Astrocyte (in vitro differentiated cells and primary cell): ENCODE data around the gene ATXN7L1. TPM values are rescaled to one million over a fixed set of nuclear protein-coding genes. Genes with fewer than 3 reads are reported as not detected.

Experiments
- DNase-seq: peaks from one replicate; pipeline ENCODE4 v3.0.0-alpha.2; 2010; ENCODE audit warnings: low read depth
- FAIRE-seq: peaks from 2 replicates; lab custom pipeline; 2011; peaks lifted over from hg19 to GRCh38; lab: Jason Lieb, UNC
- H2AFZ ChIP-seq: 2 replicates; pipeline ENCODE4 v1.6.0; 2012; ENCODE audit warnings: low read depth, low read length, inconsistent platforms
- H3K27ac ChIP-seq: 2 replicates; pipeline ENCODE4 v1.5.1; 2011; ENCODE audit warnings: low read depth, low read length, inconsistent platforms
- H3K27me3 ChIP-seq: 2 replicates; pipeline ENCODE4 v1.6.0; 2011; ENCODE audit warnings: low read length, inconsistent platforms; ENCODE audit not compliant: insufficient read depth
- H3K36me3 ChIP-seq: 2 replicates; pipeline ENCODE4 v1.5.1; 2011; ENCODE audit warnings: low read length, inconsistent platforms; ENCODE audit not compliant: insufficient read depth
- H3K4me1 ChIP-seq: 2 replicates; pipeline ENCODE4 v1.5.1; 2011; ENCODE audit warnings: low read length, inconsistent platforms; ENCODE audit not compliant: insufficient read depth
- H3K4me2 ChIP-seq: 2 replicates; pipeline ENCODE4 v1.6.0; 2012; ENCODE audit warnings: low read length, inconsistent platforms
- H3K4me3 ChIP-seq: 2 replicates; pipeline ENCODE4 v1.5.1; 2011; ENCODE audit warnings: low read depth, mild to moderate bottlenecking, low read length, inconsistent platforms; ENCODE audit not compliant: insufficient read depth
- H3K79me2 ChIP-seq: 2 replicates; pipeline ENCODE4 v1.6.0; 2012; ENCODE audit warnings: mild to moderate bottlenecking, low read length, inconsistent platforms; ENCODE audit not compliant: insufficient read depth
- H3K9ac ChIP-seq: 2 replicates; pipeline ENCODE4 v1.6.0; 2012; ENCODE audit warnings: mild to moderate bottlenecking, low read length, inconsistent platforms
- H3K9me3 ChIP-seq: 2 replicates; pipeline ENCODE4 v1.5.1; 2012; ENCODE audit warnings: low read depth, mild to moderate bottlenecking, low read length, inconsistent platforms; ENCODE audit not compliant: insufficient read depth
- H4K20me1 ChIP-seq: 2 replicates; pipeline ENCODE4 v1.6.0; 2012; ENCODE audit warnings: low read length, inconsistent platforms; ENCODE audit not compliant: insufficient read depth
- H3K27ac Mint-ChIP-seq: one replicate; pipeline ENCODE4 v1.8.0; 2021; ENCODE audit warnings: mild to moderate bottlenecking, mixed read lengths; ENCODE audit not compliant: unreplicated experiment
- H3K27me3 Mint-ChIP-seq: one replicate; pipeline ENCODE4 v1.8.0; 2021; ENCODE audit warnings: low read depth, mixed read lengths; ENCODE audit not compliant: unreplicated experiment
- H3K36me3 Mint-ChIP-seq: one replicate; pipeline ENCODE4 v1.8.0; 2021; ENCODE audit warnings: low read depth, mixed read lengths; ENCODE audit not compliant: unreplicated experiment
- H3K4me1 Mint-ChIP-seq: one replicate; pipeline ENCODE4 v1.8.0; 2021; ENCODE audit warnings: low read depth, mixed read lengths; ENCODE audit not compliant: unreplicated experiment
- H3K4me3 Mint-ChIP-seq: one replicate; pipeline ENCODE4 v1.8.0; 2021; ENCODE audit warnings: mild to moderate bottlenecking, moderate library complexity, mixed read lengths; ENCODE audit not compliant: unreplicated experiment
- H3K9me3 Mint-ChIP-seq: one replicate; pipeline ENCODE4 v1.8.0; 2021; ENCODE audit warnings: mild to moderate bottlenecking, mixed read lengths; ENCODE audit not compliant: unreplicated experiment
- EZH2 ChIP-seq: IDR thresholded peaks from 2 replicates; pipeline ENCODE4 v1.6.1; 2012; ENCODE audit warnings: mild to moderate bottlenecking, low read length, inconsistent platforms; ENCODE audit not compliant: insufficient read depth
- total RNA-seq: library from RNA; stranded (reverse); gene quantifications from 2 replicates; pipeline ENCODE4 v1.2.1, GENCODE V29; 2021
- TF ChIP-seq, protein P1 (sequence below): IDR thresholded peaks from 2 replicates; pipeline ENCODE4 v1.5.1; 2011; ENCODE audit warnings: low read depth, mild to moderate bottlenecking, inconsistent platforms, low read length, moderate library complexity; ENCODE audit not compliant: insufficient read depth

Gene ATXN7L1
- total RNA-seq, 1 donor from 2014 or later: 7.6 TPM

DNA sequence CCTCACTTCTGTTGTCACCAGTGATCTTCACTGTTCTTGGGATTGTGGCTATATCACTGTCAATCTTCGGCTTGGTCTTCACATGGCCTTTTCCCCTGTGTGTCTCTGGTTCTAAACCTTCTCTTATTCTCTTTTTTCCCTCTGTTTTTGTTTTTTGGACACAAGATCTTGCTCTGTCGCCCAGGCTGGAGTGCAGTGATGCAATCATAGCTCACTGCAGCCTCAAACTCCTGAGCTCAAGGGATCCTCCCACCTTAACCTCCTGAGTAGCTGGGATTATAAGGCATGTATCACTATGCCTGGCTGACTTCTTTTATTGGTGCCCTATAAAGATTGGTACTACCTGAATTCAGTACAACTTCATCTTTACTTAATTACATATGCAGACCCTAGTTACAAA is 151.7 kb downstream of the ATXN7L1 start:
- no peaks in the 10 kb centered on the region for H3K36me3 ChIP-seq
- no peaks in the 10 kb centered on the region for H3K79me2 ChIP-seq
- DNase-seq: no peak
- Mint-ChIP-seq H3K27me3 (no peaks in the 10 kb centered on the region), H3K36me3 (no peaks in the 10 kb centered on the region), H3K4me1 (no peaks in the 10 kb centered on the region), H3K27ac (no peak overlapping the region), H3K4me3 (no peak overlapping the region), H3K9me3 (no peaks in the 10 kb centered on the region)
- H3K9me3 ChIP-seq: no peaks in the 10 kb centered on the region
- H4K20me1 ChIP-seq: no peaks in the 10 kb centered on the region
- H3K9ac ChIP-seq: no peak overlapping the region
- no peak overlapping the region for H3K27ac ChIP-seq
- H3K4me2 ChIP-seq: no peak overlapping the region
- H3K4me3 ChIP-seq: no peak overlapping the region
- TF ChIP-seq, protein P1, sequence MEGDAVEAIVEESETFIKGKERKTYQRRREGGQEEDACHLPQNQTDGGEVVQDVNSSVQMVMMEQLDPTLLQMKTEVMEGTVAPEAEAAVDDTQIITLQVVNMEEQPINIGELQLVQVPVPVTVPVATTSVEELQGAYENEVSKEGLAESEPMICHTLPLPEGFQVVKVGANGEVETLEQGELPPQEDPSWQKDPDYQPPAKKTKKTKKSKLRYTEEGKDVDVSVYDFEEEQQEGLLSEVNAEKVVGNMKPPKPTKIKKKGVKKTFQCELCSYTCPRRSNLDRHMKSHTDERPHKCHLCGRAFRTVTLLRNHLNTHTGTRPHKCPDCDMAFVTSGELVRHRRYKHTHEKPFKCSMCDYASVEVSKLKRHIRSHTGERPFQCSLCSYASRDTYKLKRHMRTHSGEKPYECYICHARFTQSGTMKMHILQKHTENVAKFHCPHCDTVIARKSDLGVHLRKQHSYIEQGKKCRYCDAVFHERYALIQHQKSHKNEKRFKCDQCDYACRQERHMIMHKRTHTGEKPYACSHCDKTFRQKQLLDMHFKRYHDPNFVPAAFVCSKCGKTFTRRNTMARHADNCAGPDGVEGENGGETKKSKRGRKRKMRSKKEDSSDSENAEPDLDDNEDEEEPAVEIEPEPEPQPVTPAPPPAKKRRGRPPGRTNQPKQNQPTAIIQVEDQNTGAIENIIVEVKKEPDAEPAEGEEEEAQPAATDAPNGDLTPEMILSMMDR: no peak
- no peak for TF ChIP-seq EZH2
- FAIRE-seq: no peak
- H3K27me3 ChIP-seq: no peaks in the 10 kb centered on the region
- H2AFZ ChIP-seq: no peak overlapping the region
- H3K4me1 ChIP-seq: no peaks in the 10 kb centered on the region

GRCh38 chr7:105723572-105723971 is 152.8 kb downstream of the ATXN7L1 start:
- Mint-ChIP-seq H3K4me3 (no peak overlapping the region), H3K27me3 (no peaks in the 10 kb centered on the region), H3K27ac (no peak overlapping the region), H3K4me1 (peaks cover 5% of the 10 kb centered on the region), H3K9me3 (no peaks in the 10 kb centered on the region), H3K36me3 (no peaks in the 10 kb centered on the region)
- no peak overlapping the region for H3K27ac ChIP-seq
- TF ChIP-seq, protein P1: no peak
- TF ChIP-seq EZH2: no peak
- H3K9ac ChIP-seq: no peak overlapping the region
- H2AFZ ChIP-seq: no peak overlapping the region
- FAIRE-seq: no peak
- no peaks in the 10 kb centered on the region for H3K36me3 ChIP-seq
- H3K27me3 ChIP-seq: no peaks in the 10 kb centered on the region
- no peaks in the 10 kb centered on the region for H3K79me2 ChIP-seq
- H3K4me3 ChIP-seq: no peak overlapping the region
- no peaks in the 10 kb centered on the region for H3K4me1 ChIP-seq
- H3K9me3 ChIP-seq: no peaks in the 10 kb centered on the region
- no peak for DNase-seq
- no peaks in the 10 kb centered on the region for H4K20me1 ChIP-seq
- no peak overlapping the region for H3K4me2 ChIP-seq

DNA sequence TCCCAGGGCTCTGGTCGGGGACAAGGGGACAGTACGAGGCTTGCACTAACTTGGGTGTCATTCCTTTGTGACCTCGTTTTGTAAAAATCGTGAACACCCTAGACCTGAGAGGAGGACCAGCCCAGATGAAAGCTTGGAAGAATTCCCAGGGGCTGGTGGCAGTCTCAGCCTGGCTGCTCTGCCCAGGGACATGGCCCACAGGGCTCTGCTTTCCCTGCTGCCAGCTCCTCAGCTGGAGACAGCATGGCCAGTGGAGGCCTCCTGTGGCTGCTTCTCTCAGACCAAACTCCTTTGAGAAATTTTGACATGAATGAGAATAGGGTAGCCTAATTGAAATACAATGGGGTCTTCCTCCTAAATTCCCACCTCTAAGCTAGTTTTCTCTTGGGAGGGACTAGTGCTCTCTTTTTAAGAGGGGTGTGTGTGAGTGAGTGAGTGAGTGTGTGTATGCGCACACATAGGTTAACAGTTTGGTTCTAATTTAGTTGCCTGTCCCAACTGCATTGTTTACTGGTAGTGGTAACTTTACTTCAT is 154.8 kb downstream of the ATXN7L1 start:
- Mint-ChIP-seq H3K27me3 (no peaks in the 10 kb centered on the region), H3K27ac (no peak overlapping the region), H3K36me3 (no peaks in the 10 kb centered on the region), H3K4me1 (peaks cover 8% of the 10 kb centered on the region), H3K4me3 (no peak overlapping the region), H3K9me3 (no peaks in the 10 kb centered on the region)
- Histone ChIP-seq H3K4me3 (no peak overlapping the region), H3K9me3 (no peaks in the 10 kb centered on the region), H3K4me1 (no peaks in the 10 kb centered on the region), H3K4me2 (no peak overlapping the region), H3K36me3 (no peaks in the 10 kb centered on the region), H3K27ac (no peak overlapping the region), H2AFZ (no peak overlapping the region), H3K27me3 (no peaks in the 10 kb centered on the region), H3K9ac (no peak overlapping the region), H4K20me1 (no peaks in the 10 kb centered on the region), H3K79me2 (no peaks in the 10 kb centered on the region)
- DNase-seq (no peak), FAIRE-seq (no peak)
- TF ChIP-seq, protein P1: no peak
